ENCODE measurements around the gene SMTN. TPM values are rescaled to one million over a fixed set of nuclear protein-coding genes. Genes with fewer than 3 reads are reported as not detected.

The SMTN gene
- total and polyA plus RNA-seq, 9 of the 15 experiments (the other 6 are each of a cell fraction or from before 2014, with no cell fraction given), result 2.5 to 41.1 (median 16.1) TPM

GRCh38 chr22:31134688-31135087 is 53.6 kb downstream of the SMTN start:
- in situ Hi-C loops (cut with MboI), result no loop called here
- POLR2A ChIA-PET, result interaction anchor here (0.6 kb wide), 1 partner anchor 100 kb away, joined by 3 read pairs; no protein-coding TSS in a partner anchor
- Histone ChIP-seq H3K79me2 (ENCODE audit: control insufficient read depth, insufficient read depth, low read length) (no peaks in the 10 kb centered on the region), H3K4me2 (ENCODE audit: insufficient read depth, low read length) (no peak overlapping the region), H3K9ac (ENCODE audit: insufficient read depth in 1 of 2, low read depth in 2 of 2, low read length in 2 of 2) (no peak overlapping the region), H3K27me3 (ENCODE audit: control insufficient read depth in 2 of 2, insufficient read depth in 2 of 2, low read length in 2 of 2) (no peaks in the 10 kb centered on the region), H3K9me3 (replicated peaks; ENCODE audit: control insufficient read depth, insufficient read depth, low read depth, low read length) (no peaks in the 10 kb centered on the region), H3K9me1 (ENCODE audit: control insufficient read depth, insufficient read depth, low read length) (no peaks in the 10 kb centered on the region), H2AFZ (ENCODE audit: low read depth, low read length) (no peak overlapping the region), H3K27ac (ENCODE audit: extremely low read depth, low read depth, low read length) (no peak overlapping the region), H3K4me3 (no peak overlapping the region), H3K4me1 (replicated peaks in 1 of 2; ENCODE audit: control insufficient read depth in 2 of 2, insufficient read depth in 2 of 2, low read length in 2 of 2) (peaks cover under 1 to 11% of the 10 kb centered on the region in 2 experiments; a peak in 4 of 5 replicates), H3K36me3 (ENCODE audit: control insufficient read depth, insufficient read depth, low read length) (no peaks in the 10 kb centered on the region), H4K20me1 (replicated peaks; ENCODE audit: control insufficient read depth, insufficient read depth, low read length) (no peaks in the 10 kb centered on the region)
- TF ChIP-seq ESRRA (IDR thresholded peaks at IDR 0.05; ENCODE audit: borderline replicate concordance, low read depth) (peak; percentile 78; the same call in 1 of the 2 replicates), BCOR (IDR thresholded peaks at IDR 0.05) (peak; percentile 47; the same call in 1 of the 2 replicates), RBM25 (IDR thresholded peaks at IDR 0.05; ENCODE audit: low read depth, low read length, severe bottlenecking) (peak; percentile 84), U2AF2 (optimal IDR thresholded peaks at IDR 0.05; ENCODE audit: low read depth, low read length) (no peak)
- CTCF ChIA-PET (ENCODE audit: low intra/inter-chr PET ratio), result no interaction called here
- no peak for ATAC-seq
- FAIRE-seq, result no peak
- DNase-seq (ENCODE audit: extremely low read depth in 1 of 4, low spot score in 3 of 4), result no peak
- WGBS (ENCODE audit: insufficient coverage, low coverage, missing lambda C conversion rate), result 56% methylated on average over 3 of the region's 4 CpGs
- intact Hi-C loops (cut with micrococcal nuclease), result no loop called here
- BruUV-seq (replicated peaks), result no TSS peak

- CTCF ChIA-PET (ENCODE audit: low intra/inter-chr PET ratio), result no interaction called here
- FAIRE-seq (no peak), ATAC-seq (no peak), DNase-seq (ENCODE audit: extremely low read depth in 1 of 4, low spot score in 3 of 4) (no peak)
- intact Hi-C loops (cut with micrococcal nuclease) (no loop called here), in situ Hi-C loops (cut with MboI) (no loop called here)
- H3K27ac ChIP-seq (ENCODE audit: extremely low read depth, low read depth, low read length), result no peak overlapping the region
- peaks cover 9 to 11% of the 10 kb centered on the region in 2 experiments; a peak in 4 of 5 replicates for H3K4me1 ChIP-seq (replicated peaks in 1 of 2; ENCODE audit: control insufficient read depth in 2 of 2, insufficient read depth in 2 of 2, low read length in 2 of 2)
- H3K4me3 ChIP-seq, result no peak overlapping the region
- H3K79me2 ChIP-seq (ENCODE audit: control insufficient read depth, insufficient read depth, low read length), result no peaks in the 10 kb centered on the region
- no TSS peak for BruUV-seq (replicated peaks)
- no peaks in the 10 kb centered on the region for H3K36me3 ChIP-seq (ENCODE audit: control insufficient read depth, insufficient read depth, low read length)
- no peaks in the 10 kb centered on the region for H3K9me1 ChIP-seq (ENCODE audit: control insufficient read depth, insufficient read depth, low read length)
- H4K20me1 ChIP-seq (replicated peaks; ENCODE audit: control insufficient read depth, insufficient read depth, low read length), result no peaks in the 10 kb centered on the region
- 38% methylated on average over 4 of the region's 6 CpGs for WGBS (ENCODE audit: insufficient coverage, low coverage, missing lambda C conversion rate)
- no peaks in the 10 kb centered on the region for H3K9me3 ChIP-seq (replicated peaks; ENCODE audit: control insufficient read depth, insufficient read depth, low read depth, low read length)
- no peak overlapping the region for H2AFZ ChIP-seq (ENCODE audit: low read depth, low read length)
- no peak overlapping the region for H3K4me2 ChIP-seq (ENCODE audit: insufficient read depth, low read length)
- no peak overlapping the region for H3K9ac ChIP-seq (ENCODE audit: insufficient read depth in 1 of 2, low read depth in 2 of 2, low read length in 2 of 2)
- H3K27me3 ChIP-seq (ENCODE audit: control insufficient read depth in 2 of 2, insufficient read depth in 2 of 2, low read length in 2 of 2), result no peaks in the 10 kb centered on the region
- POLR2A ChIA-PET, result interaction anchor here (0.6 to 1.6 kb wide), 4 partner anchors 10 to 57 kb away, joined by 3 read pairs; no protein-coding TSS in a partner anchor
- TF ChIP-seq HNRNPL (IDR thresholded peaks at IDR 0.05; ENCODE audit: low read depth, low read length) (no peak), FOXP4 (CRISPR knock-in tag; IDR thresholded peaks at IDR 0.05; ENCODE audit: borderline replicate concordance) (no peak), ZNF740 (CRISPR knock-in tag; IDR thresholded peaks at IDR 0.05) (no peak), ZNF740 (tag; IDR thresholded peaks at IDR 0.05) (no peak), ZNF347 (CRISPR knock-in tag; IDR thresholded peaks at IDR 0.05; ENCODE audit: low read depth) (no peak), ZNF785 (CRISPR knock-in tag; IDR thresholded peaks at IDR 0.05) (no peak), YY1 (IDR thresholded peaks at IDR 0.05; ENCODE audit: borderline replicate concordance in 1 of 3, control insufficient read depth in 1 of 3, extremely low read depth in 1 of 3, insufficient read depth in 3 of 3, insufficient read length in 1 of 3, insufficient replicate concordance in 2 of 3, low read depth in 1 of 3, low read length in 2 of 3) (no peak)
These were observed 54.6 kb downstream of the SMTN start for GRCh38 chr22:31135706-31136105.

Measured in K562 (cell line).